ENCODE data around the gene CD28. TPM values are rescaled to one million over a fixed set of nuclear protein-coding genes. Genes with fewer than 3 reads are reported as not detected.
"Not testable (repeated sequence)": the region's sequence is repeated elsewhere in the genome, so short reads cannot be mapped to it uniquely, and the experiment has no call there.

The CD28 gene
- total and polyA plus RNA-seq, 3 experiments from 2014 or later = 61.1 to 66.4 (median 64.1) TPM

- Histone ChIP-seq H3K27me3 (ENCODE audit: insufficient read depth, low read length, poor library complexity, severe bottlenecking) (no peaks in the 10 kb centered on the region), H3K36me3 (ENCODE audit: insufficient read depth, low read length) (peaks cover 4% of the 10 kb centered on the region), H3K4me1 (ENCODE audit: insufficient read depth, low read length) (peaks cover 67% of the 10 kb centered on the region), H3K27ac (ENCODE audit: low read depth, low read length) (no peak overlapping the region), H3K9me3 (ENCODE audit: low read length) (peaks cover 3% of the 10 kb centered on the region), H3K4me3 (ENCODE audit: low read length) (no peak overlapping the region)
- Mint-ChIP-seq H3K27me3 (no peaks in the 10 kb centered on the region), H3K4me3 (peak overlapping the region; percentile 26 to 70 (median 55)), H3K9me3 (peaks cover 0 to 6% (median 2%) of the 10 kb centered on the region in 5 donors), H3K27ac (peak overlapping the region; percentile 78 to 95 (median 90)), H3K36me3 (peaks cover 9 to 38% (median 28%) of the 10 kb centered on the region in 3 donors), H3K4me1 (peaks cover 73 to 89% (median 85%) of the 10 kb centered on the region in 3 donors)
- ChIA-PET POLR2A (interaction anchor here (1.0 to 2.2 kb wide), 2 partner anchors 23 to 44 kb away, joined by 3 to 6 read pairs; no protein-coding TSS in a partner anchor), CTCF (interaction anchor here (1.2 to 1.4 kb wide), 2 partner anchors 21 to 46 kb away, joined by 3 to 4 read pairs; no protein-coding TSS in a partner anchor)
- DNase-seq = peak in 1 of 5 donors; percentile 21
These were observed 57.0 kb downstream of the CD28 start for GRCh38 chr2:203763241-203763937.

GRCh38 chr2:203763938-203764664 is 57.7 kb downstream of the CD28 start:
- H3K27ac ChIP-seq (ENCODE audit: low read depth, low read length) = no peak overlapping the region
- peaks cover 71 to 85% (median 82%) of the 10 kb centered on the region in 3 donors for H3K4me1 Mint-ChIP-seq
- POLR2A ChIA-PET = interaction anchor here (1.0 to 2.2 kb wide), 2 partner anchors 23 to 44 kb away, joined by 3 to 6 read pairs; no protein-coding TSS in a partner anchor

GRCh38 chr2:203772456-203773165 is 66.2 kb downstream of the CD28 start:
- Mint-ChIP-seq H3K36me3 (peaks cover 11 to 34% (median 15%) of the 10 kb centered on the region in 3 donors), H3K27ac (no peak overlapping the region), H3K4me1 (peaks cover 6 to 17% (median 13%) of the 10 kb centered on the region in 3 donors), H3K27me3 (no peaks in the 10 kb centered on the region), H3K4me3 (no peak overlapping the region), H3K9me3 (peaks cover 0 to under 1% (median 0%) of the 10 kb centered on the region in 5 donors)
- Histone ChIP-seq H3K9me3 (ENCODE audit: low read length) (no peaks in the 10 kb centered on the region), H3K27me3 (ENCODE audit: insufficient read depth, low read length, poor library complexity, severe bottlenecking) (no peaks in the 10 kb centered on the region), H3K27ac (ENCODE audit: low read depth, low read length) (no peak overlapping the region), H3K4me3 (ENCODE audit: low read length) (no peak overlapping the region), H3K4me1 (ENCODE audit: insufficient read depth, low read length) (peaks cover under 1% of the 10 kb centered on the region), H3K36me3 (ENCODE audit: insufficient read depth, low read length) (no peaks in the 10 kb centered on the region)
- DNase-seq = no peak
- POLR2A ChIA-PET = interaction anchor here (0.5 kb wide), 1 partner anchor 249 kb away, joined by 3 read pairs; no protein-coding TSS in a partner anchor
- CTCF ChIA-PET = no interaction called here

More at GRCh38 chr2:203763938-203764664, 57.7 kb downstream of the CD28 start:
- Histone ChIP-seq H3K4me1 (ENCODE audit: insufficient read depth, low read length) (peaks cover 67% of the 10 kb centered on the region), H3K36me3 (ENCODE audit: insufficient read depth, low read length) (peaks cover 4% of the 10 kb centered on the region), H3K9me3 (ENCODE audit: low read length) (peaks cover 3% of the 10 kb centered on the region), H3K4me3 (ENCODE audit: low read length) (no peak overlapping the region), H3K27me3 (ENCODE audit: insufficient read depth, low read length, poor library complexity, severe bottlenecking) (no peaks in the 10 kb centered on the region)
- H3K27me3 Mint-ChIP-seq = no peaks in the 10 kb centered on the region
- H3K36me3 Mint-ChIP-seq = peaks cover 8 to 34% (median 24%) of the 10 kb centered on the region in 3 donors
- peak overlapping the region; percentile 26 to 70 (median 55) for H3K4me3 Mint-ChIP-seq
- peak in 2 of 5 donors; percentile 13 to 26 for DNase-seq
- H3K27ac Mint-ChIP-seq = peak overlapping the region; percentile 78 to 95 (median 90)
- H3K9me3 Mint-ChIP-seq = peaks cover 0 to 3% (median 0%) of the 10 kb centered on the region in 5 donors
- CTCF ChIA-PET = interaction anchor here (0.9 to 2.2 kb wide), 5 partner anchors 20 to 110 kb away, joined by 3 to 7 read pairs (median 4); no protein-coding TSS in a partner anchor

- Histone ChIP-seq H3K4me1 (ENCODE audit: insufficient read depth, low read length) (peaks cover 6% of the 10 kb centered on the region), H3K9me3 (ENCODE audit: low read length) (no peaks in the 10 kb centered on the region), H3K27ac (ENCODE audit: low read depth, low read length) (no peak overlapping the region), H3K4me3 (ENCODE audit: low read length) (no peak overlapping the region), H3K27me3 (ENCODE audit: insufficient read depth, low read length, poor library complexity, severe bottlenecking) (no peaks in the 10 kb centered on the region), H3K36me3 (ENCODE audit: insufficient read depth, low read length) (no peaks in the 10 kb centered on the region)
- Mint-ChIP-seq H3K9me3 (no peaks in the 10 kb centered on the region), H3K36me3 (peaks cover 7 to 24% (median 9%) of the 10 kb centered on the region in 3 donors), H3K27me3 (no peaks in the 10 kb centered on the region), H3K27ac (no peak overlapping the region), H3K4me3 (no peak overlapping the region), H3K4me1 (peaks cover 10 to 13% (median 13%) of the 10 kb centered on the region in 3 donors)
- no peak for DNase-seq
- POLR2A ChIA-PET = no interaction called here
- CTCF ChIA-PET = interaction anchor here (1.3 kb wide), 1 partner anchor 25 kb away, joined by 3 read pairs; no protein-coding TSS in a partner anchor
These were observed 68.3 kb downstream of the CD28 start for GRCh38 chr2:203774760-203775159.

GRCh38 chr2:203775684-203776083 is 69.2 kb downstream of the CD28 start:
- peaks cover 15 to 21% (median 18%) of the 10 kb centered on the region in 3 donors for H3K4me1 Mint-ChIP-seq
- peak overlapping the region in 1 of 8 donors; percentile 54 for H3K27ac Mint-ChIP-seq
- no peak overlapping the region for H3K4me3 ChIP-seq (ENCODE audit: low read length)
- H3K27me3 ChIP-seq (ENCODE audit: insufficient read depth, low read length, poor library complexity, severe bottlenecking) = no peaks in the 10 kb centered on the region
- peaks cover 2 to 20% (median 7%) of the 10 kb centered on the region in 3 donors for H3K36me3 Mint-ChIP-seq
- no peak overlapping the region for H3K4me3 Mint-ChIP-seq
- no peaks in the 10 kb centered on the region for H3K9me3 ChIP-seq (ENCODE audit: low read length)
- ChIA-PET CTCF (interaction anchor here (1.3 kb wide), 1 partner anchor 26 kb away, joined by 3 read pairs; no protein-coding TSS in a partner anchor), POLR2A (no interaction called here)
- H3K9me3 Mint-ChIP-seq = no peaks in the 10 kb centered on the region
- no peak for DNase-seq
- H3K4me1 ChIP-seq (ENCODE audit: insufficient read depth, low read length) = peaks cover 12% of the 10 kb centered on the region
- H3K27me3 Mint-ChIP-seq = no peaks in the 10 kb centered on the region
- H3K36me3 ChIP-seq (ENCODE audit: insufficient read depth, low read length) = no peaks in the 10 kb centered on the region
- H3K27ac ChIP-seq (ENCODE audit: low read depth, low read length) = no peak overlapping the region

GRCh38 chr2:203777030-203777429 is 70.6 kb downstream of the CD28 start:
- Histone ChIP-seq H3K27ac (ENCODE audit: low read depth, low read length) (no peak overlapping the region), H3K4me1 (ENCODE audit: insufficient read depth, low read length) (peaks cover 19% of the 10 kb centered on the region), H3K4me3 (ENCODE audit: low read length) (no peak overlapping the region), H3K36me3 (ENCODE audit: insufficient read depth, low read length) (no peaks in the 10 kb centered on the region), H3K9me3 (ENCODE audit: low read length) (no peaks in the 10 kb centered on the region), H3K27me3 (ENCODE audit: insufficient read depth, low read length, poor library complexity, severe bottlenecking) (no peaks in the 10 kb centered on the region)
- Mint-ChIP-seq H3K4me1 (peaks cover 20 to 32% (median 29%) of the 10 kb centered on the region in 3 donors), H3K27me3 (no peaks in the 10 kb centered on the region), H3K9me3 (no peaks in the 10 kb centered on the region), H3K36me3 (peaks cover 0 to 12% (median 3%) of the 10 kb centered on the region in 3 donors), H3K27ac (no peak overlapping the region), H3K4me3 (no peak overlapping the region)
- POLR2A ChIA-PET = no interaction called here
- CTCF ChIA-PET = no interaction called here
- no peak for DNase-seq

GRCh38 chr2:203779477-203780073 is 73.1 kb downstream of the CD28 start:
- H3K4me3 Mint-ChIP-seq = peak overlapping the region in 1 of 7 donors; percentile 35
- H3K27me3 Mint-ChIP-seq; H3K4me3 ChIP-seq (ENCODE audit: low read length); H3K27me3 ChIP-seq (ENCODE audit: insufficient read depth, low read length, poor library complexity, severe bottlenecking); H3K36me3 ChIP-seq (ENCODE audit: insufficient read depth, low read length); H3K36me3 Mint-ChIP-seq; H3K9me3 ChIP-seq (ENCODE audit: low read length); H3K9me3 Mint-ChIP-seq; DNase-seq; H3K27ac ChIP-seq (ENCODE audit: low read depth, low read length): not testable (repeated sequence)
- peak overlapping the region in 7 of 8 donors; percentile 11 to 86 (median 51) for H3K27ac Mint-ChIP-seq
- CTCF ChIA-PET = interaction anchor here (1.0 kb wide), 1 partner anchor 39 kb away, joined by 3 read pairs; no protein-coding TSS in a partner anchor
- peaks cover 31 to 49% (median 48%) of the 10 kb centered on the region in 3 donors for H3K4me1 Mint-ChIP-seq
- POLR2A ChIA-PET = interaction anchor here (0.6 to 1.0 kb wide), 2 partner anchors 29 to 59 kb away, joined by 3 read pairs; no protein-coding TSS in a partner anchor
- peaks cover 26% of the 10 kb centered on the region for H3K4me1 ChIP-seq (ENCODE audit: insufficient read depth, low read length)

All from CD8-positive, alpha-beta memory T cell (primary cell).